ENCODE results near the gene GAB1.
A peak's percentile ranks its signal among the peaks of the same experiment; 100 is the strongest.

The GAB1 gene

GRCh38 chr4:143512978-143513313 is 176.3 kb downstream of the GAB1 start:
- no peak for DNase-seq

DNA sequence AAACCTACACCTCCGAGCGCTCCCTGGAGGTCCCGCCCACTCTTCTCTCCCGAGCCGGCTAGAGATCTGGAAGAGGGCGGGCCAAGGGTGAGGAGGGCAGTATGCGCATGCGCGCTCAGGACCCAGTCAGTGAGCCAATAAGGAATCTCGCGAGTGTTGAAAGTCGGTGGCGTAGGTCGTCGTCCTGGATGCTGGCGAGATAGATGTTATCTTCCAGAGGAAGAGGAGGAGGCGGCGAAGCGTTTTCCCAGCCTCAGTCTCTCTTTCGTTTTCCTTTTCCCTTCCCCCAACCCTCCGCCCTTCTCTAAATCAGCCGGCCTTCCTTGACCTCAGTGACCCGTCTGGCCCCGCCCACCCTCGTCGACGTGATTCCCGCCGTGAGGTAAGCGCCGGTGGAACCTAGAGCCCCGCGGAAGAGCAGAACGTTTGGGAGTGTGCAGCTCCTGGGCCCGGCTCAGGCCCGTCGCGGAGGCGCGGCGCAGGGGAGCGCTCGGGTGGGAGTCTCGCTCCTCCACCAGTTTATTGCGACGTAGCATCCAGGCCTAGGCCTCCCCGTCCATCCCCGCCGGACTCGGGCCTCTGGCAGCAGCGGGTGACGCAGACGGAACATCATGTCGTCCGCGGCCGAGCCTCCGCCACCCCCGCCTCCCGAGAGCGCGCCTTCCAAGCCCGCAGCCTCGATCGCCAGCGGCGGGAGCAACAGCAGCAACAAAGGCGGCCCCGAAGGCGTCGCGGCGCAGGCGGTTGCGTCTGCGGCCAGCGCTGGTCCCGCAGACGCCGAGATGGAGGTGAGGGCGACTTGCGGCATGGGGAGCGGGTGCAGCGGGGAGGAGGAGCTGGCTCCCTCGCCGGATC is 176.9 kb downstream of the GAB1 start, which contains the start of gene SMARCA5:
Gene SMARCA5, plus strand, starts transcription at position 389 of the 855 bp plus-strand sequence. Its CDS starts 223 bp downstream, at position 612.
- peak; percentile 93 for DNase-seq

GRCh38 chr4:143514169-143514495 is 177.5 kb downstream of the GAB1 start:
- DNase-seq, result no peak

DNA sequence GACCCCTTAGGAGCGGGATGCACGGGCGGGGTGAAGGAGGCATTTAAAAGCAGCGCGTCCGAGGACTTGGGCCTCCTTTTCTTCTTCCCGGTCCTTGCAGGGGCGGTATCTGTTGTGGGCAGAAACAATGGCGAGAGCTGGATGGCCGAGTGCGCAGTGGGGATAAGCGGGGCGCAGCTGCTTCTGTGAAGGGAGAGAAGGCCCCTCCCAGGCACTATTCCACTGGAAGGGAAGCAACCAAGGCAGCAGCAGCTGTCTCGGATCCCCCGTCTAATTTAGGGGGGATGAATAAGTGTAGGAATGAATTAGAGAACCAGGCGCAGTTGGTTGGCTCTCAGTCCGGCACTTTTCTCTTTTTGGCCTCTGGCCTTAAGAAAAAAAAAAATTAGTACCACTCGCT is 177.8 kb downstream of the GAB1 start:
- DNase-seq, result no peak

DNA sequence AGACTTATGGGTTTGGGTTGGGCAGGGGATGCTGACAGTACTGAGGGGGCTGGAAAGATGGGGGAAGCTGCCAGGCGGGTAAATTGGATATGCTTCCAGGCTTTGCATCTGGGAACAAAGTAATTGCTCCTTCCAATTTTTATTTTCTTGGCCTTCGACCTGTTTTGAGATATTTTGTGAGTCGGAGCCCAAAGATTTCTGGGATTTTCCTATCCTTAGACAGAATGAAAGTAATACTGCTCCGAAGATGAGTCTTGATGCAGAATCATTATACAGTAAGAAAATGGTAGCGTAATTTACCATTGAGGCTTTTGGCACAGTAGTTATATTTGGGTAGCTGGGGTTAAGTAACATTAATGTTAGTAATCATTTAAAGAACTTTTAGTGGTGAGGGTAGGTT is 178.2 kb downstream of the GAB1 start:
- no peak for DNase-seq

GRCh38 chr4:143515905-143516304 is 179.2 kb downstream of the GAB1 start:
- no peak for DNase-seq

GRCh38 chr4:143517764-143518163 is 181.1 kb downstream of the GAB1 start:
- DNase-seq, result no peak

Measured in activated CD4-positive, alpha-beta T cell treated with anti-CD3 and anti-CD28 coated beads for 1 hour (primary cell).